ENCODE measurements around the gene ABHD14A.
A peak's percentile ranks its signal among the peaks of the same experiment; 100 is the strongest.

ABHD14A gene

DNA sequence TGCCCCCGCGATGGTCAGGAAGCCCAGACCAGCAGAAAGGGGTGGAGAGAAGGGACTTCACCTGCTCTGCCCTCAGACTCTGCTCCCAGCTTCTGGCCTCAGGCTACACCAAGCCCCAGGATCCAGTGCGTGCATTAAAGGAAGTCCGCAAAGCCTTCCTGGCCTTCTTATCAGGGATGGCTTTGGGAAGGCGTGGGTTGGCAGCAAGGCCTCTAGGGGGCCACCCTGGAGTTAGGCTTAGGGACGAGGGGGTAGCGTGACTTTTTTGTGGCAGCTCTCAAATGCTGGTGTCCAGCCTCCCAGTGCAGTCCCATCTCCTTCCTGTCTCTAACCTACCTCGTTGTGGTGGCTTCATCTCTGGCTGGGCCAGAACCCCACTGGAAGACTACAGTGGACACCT lies 39.7 kb downstream of the ABHD14A start:
- ATAC-seq, result peak; percentile 74
- TF ChIP-seq RARB (CRISPR knock-in tag; IDR thresholded peaks at IDR 0.05) (no peak), GLIS3 (CRISPR knock-in tag; IDR thresholded peaks at IDR 0.05) (no peak), ZNF8 (CRISPR knock-in tag; IDR thresholded peaks at IDR 0.05) (no peak), ZFP30 (CRISPR knock-in tag; IDR thresholded peaks at IDR 0.05) (no peak), SNAI2 (CRISPR knock-in tag; IDR thresholded peaks at IDR 0.05) (no peak), TCF4 (CRISPR knock-in tag; IDR thresholded peaks at IDR 0.05; ENCODE audit: borderline replicate concordance) (no peak), ESRRG (CRISPR knock-in tag; IDR thresholded peaks at IDR 0.05) (no peak), ZNF70 (CRISPR knock-in tag; IDR thresholded peaks at IDR 0.05) (no peak), PPARA (CRISPR knock-in tag; IDR thresholded peaks at IDR 0.05; ENCODE audit: borderline replicate concordance) (no peak), POU6F1 (CRISPR knock-in tag; IDR thresholded peaks at IDR 0.05; ENCODE audit: borderline replicate concordance, low read depth) (no peak), ZFP3 (CRISPR knock-in tag; IDR thresholded peaks at IDR 0.05) (no peak)
- TF ChIP-seq, protein P1, sequence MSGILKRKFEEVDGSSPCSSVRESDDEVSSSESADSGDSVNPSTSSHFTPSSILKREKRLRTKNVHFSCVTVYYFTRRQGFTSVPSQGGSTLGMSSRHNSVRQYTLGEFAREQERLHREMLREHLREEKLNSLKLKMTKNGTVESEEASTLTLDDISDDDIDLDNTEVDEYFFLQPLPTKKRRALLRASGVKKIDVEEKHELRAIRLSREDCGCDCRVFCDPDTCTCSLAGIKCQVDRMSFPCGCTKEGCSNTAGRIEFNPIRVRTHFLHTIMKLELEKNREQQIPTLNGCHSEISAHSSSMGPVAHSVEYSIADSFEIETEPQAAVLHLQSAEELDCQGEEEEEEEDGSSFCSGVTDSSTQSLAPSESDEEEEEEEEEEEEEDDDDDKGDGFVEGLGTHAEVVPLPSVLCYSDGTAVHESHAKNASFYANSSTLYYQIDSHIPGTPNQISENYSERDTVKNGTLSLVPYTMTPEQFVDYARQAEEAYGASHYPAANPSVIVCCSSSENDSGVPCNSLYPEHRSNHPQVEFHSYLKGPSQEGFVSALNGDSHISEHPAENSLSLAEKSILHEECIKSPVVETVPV (CRISPR knock-in tag; IDR thresholded peaks at IDR 0.05), result no peak
- TF ChIP-seq, protein P2, sequence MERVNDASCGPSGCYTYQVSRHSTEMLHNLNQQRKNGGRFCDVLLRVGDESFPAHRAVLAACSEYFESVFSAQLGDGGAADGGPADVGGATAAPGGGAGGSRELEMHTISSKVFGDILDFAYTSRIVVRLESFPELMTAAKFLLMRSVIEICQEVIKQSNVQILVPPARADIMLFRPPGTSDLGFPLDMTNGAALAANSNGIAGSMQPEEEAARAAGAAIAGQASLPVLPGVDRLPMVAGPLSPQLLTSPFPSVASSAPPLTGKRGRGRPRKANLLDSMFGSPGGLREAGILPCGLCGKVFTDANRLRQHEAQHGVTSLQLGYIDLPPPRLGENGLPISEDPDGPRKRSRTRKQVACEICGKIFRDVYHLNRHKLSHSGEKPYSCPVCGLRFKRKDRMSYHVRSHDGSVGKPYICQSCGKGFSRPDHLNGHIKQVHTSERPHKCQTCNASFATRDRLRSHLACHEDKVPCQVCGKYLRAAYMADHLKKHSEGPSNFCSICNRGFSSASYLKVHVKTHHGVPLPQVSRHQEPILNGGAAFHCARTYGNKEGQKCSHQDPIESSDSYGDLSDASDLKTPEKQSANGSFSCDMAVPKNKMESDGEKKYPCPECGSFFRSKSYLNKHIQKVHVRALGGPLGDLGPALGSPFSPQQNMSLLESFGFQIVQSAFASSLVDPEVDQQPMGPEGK (CRISPR knock-in tag; IDR thresholded peaks at IDR 0.05; ENCODE audit: borderline replicate concordance), result no peak
- TF ChIP-seq, protein P3, sequence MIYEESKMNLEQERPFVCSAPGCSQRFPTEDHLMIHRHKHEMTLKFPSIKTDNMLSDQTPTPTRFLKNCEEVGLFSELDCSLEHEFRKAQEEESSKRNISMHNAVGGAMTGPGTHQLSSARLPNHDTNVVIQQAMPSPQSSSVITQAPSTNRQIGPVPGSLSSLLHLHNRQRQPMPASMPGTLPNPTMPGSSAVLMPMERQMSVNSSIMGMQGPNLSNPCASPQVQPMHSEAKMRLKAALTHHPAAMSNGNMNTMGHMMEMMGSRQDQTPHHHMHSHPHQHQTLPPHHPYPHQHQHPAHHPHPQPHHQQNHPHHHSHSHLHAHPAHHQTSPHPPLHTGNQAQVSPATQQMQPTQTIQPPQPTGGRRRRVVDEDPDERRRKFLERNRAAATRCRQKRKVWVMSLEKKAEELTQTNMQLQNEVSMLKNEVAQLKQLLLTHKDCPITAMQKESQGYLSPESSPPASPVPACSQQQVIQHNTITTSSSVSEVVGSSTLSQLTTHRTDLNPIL (CRISPR knock-in tag; IDR thresholded peaks at IDR 0.05; ENCODE audit: low read depth), result no peak

GRCh38 chr3:52015438-52016228 lies 40.8 kb downstream of the ABHD14A start:
- no peak for ATAC-seq
- TF ChIP-seq, protein P3 (CRISPR knock-in tag; IDR thresholded peaks at IDR 0.05; ENCODE audit: low read depth), result no peak
- TF ChIP-seq ARNTL (CRISPR knock-in tag; IDR thresholded peaks at IDR 0.05; ENCODE audit: borderline replicate concordance, low read depth) (no peak), GLIS3 (CRISPR knock-in tag; IDR thresholded peaks at IDR 0.05) (no peak)
- TF ChIP-seq, protein P2 (CRISPR knock-in tag; IDR thresholded peaks at IDR 0.05; ENCODE audit: borderline replicate concordance), result no peak
- TF ChIP-seq, protein P4, sequence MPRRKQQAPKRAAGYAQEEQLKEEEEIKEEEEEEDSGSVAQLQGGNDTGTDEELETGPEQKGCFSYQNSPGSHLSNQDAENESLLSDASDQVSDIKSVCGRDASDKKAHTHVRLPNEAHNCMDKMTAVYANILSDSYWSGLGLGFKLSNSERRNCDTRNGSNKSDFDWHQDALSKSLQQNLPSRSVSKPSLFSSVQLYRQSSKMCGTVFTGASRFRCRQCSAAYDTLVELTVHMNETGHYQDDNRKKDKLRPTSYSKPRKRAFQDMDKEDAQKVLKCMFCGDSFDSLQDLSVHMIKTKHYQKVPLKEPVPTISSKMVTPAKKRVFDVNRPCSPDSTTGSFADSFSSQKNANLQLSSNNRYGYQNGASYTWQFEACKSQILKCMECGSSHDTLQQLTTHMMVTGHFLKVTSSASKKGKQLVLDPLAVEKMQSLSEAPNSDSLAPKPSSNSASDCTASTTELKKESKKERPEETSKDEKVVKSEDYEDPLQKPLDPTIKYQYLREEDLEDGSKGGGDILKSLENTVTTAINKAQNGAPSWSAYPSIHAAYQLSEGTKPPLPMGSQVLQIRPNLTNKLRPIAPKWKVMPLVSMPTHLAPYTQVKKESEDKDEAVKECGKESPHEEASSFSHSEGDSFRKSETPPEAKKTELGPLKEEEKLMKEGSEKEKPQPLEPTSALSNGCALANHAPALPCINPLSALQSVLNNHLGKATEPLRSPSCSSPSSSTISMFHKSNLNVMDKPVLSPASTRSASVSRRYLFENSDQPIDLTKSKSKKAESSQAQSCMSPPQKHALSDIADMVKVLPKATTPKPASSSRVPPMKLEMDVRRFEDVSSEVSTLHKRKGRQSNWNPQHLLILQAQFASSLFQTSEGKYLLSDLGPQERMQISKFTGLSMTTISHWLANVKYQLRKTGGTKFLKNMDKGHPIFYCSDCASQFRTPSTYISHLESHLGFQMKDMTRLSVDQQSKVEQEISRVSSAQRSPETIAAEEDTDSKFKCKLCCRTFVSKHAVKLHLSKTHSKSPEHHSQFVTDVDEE (CRISPR knock-in tag; IDR thresholded peaks at IDR 0.05), result no peak

All from SK-N-SH treated with all-trans-retinoic acid at 6 μM for 48 hours (cell line).